OCI-LY7 (cell line): ENCODE measurements around the gene HLA-B. TPM values are rescaled to one million over a fixed set of nuclear protein-coding genes. Genes with fewer than 3 reads are reported as not detected.

ENCODE experiments used
- BruUV-seq: library from RNA; stranded (reverse); fragments of 400-500 nt; replicated peaks from 2 replicates; lab custom pipeline; 2021; lab: Mats Ljungman, UMichigan
- CTCF ChIA-PET: fragments of 300-600 bp; sonication (Branson Sonifier 250); formaldehyde crosslinking; loops from one replicate; lab custom pipeline; 2022; ENCODE audit warnings: antibody characterized with exemption; ENCODE audit not compliant: unreplicated experiment; lab: Charles Lee
- POLR2A ChIA-PET: fragments of 300-600 bp; sonication (Branson Sonifier 250); formaldehyde crosslinking; loops from one replicate; lab custom pipeline; 2022; ENCODE audit warnings: antibody characterized with exemption; lab: Charles Lee
- DNase-seq: peaks from one replicate; pipeline ENCODE4 v3.0.0-alpha.2; 2015; ENCODE audit warnings: low spot score
- H2AFZ ChIP-seq: fragments of 200-600 bp; sonication (generic), shearing (Covaris generic); 2 replicates; pipeline ENCODE4 v1.6.1; 2014; ENCODE audit warnings: mild to moderate bottlenecking, antibody characterized with exemption, low read length, moderate library complexity
- H3K27ac ChIP-seq: fragments of 200-600 bp; sonication (generic); 2 replicates; pipeline ENCODE4 v1.5.1; 2014; ENCODE audit warnings: mixed run types, low read depth, mild to moderate bottlenecking, moderate library complexity, low read length, inconsistent platforms; ENCODE audit not compliant: poor library complexity, severe bottlenecking
- H3K36me3 ChIP-seq: fragments of 200-600 bp; sonication (generic); 2 replicates; pipeline ENCODE4 v1.6.1; 2014; ENCODE audit warnings: mild to moderate bottlenecking, antibody characterized with exemption, low read length, moderate library complexity, mixed read lengths; ENCODE audit not compliant: insufficient read depth
- H3K4me1 ChIP-seq: fragments of 200-600 bp; sonication (generic); 2 replicates; pipeline ENCODE4 v1.5.1; 2014; ENCODE audit warnings: mild to moderate bottlenecking, low read length; ENCODE audit not compliant: insufficient read depth, poor library complexity, severe bottlenecking
- H3K4me2 ChIP-seq: fragments of 200-600 bp; sonication (generic); 2 replicates; pipeline ENCODE4 v1.6.1; 2014; ENCODE audit warnings: mild to moderate bottlenecking, low read length
- H3K4me3 ChIP-seq: fragments of 200-600 bp; sonication (generic); 2 replicates; pipeline ENCODE4 v1.5.1; 2014; ENCODE audit warnings: mild to moderate bottlenecking, low read depth, low read length; ENCODE audit not compliant: poor library complexity, severe bottlenecking
- H3K79me2 ChIP-seq: fragments of 200-600 bp; sonication (generic); 2 replicates; pipeline ENCODE4 v1.6.1; 2016; ENCODE audit warnings: low read depth, mild to moderate bottlenecking, low read length, moderate library complexity, mixed read lengths; ENCODE audit not compliant: insufficient read depth
- H3K9me2 ChIP-seq: fragments of 200-600 bp; sonication (generic); 2 replicates; pipeline ENCODE4 v1.6.1; 2016; ENCODE audit warnings: mild to moderate bottlenecking, low read length, mixed read lengths; ENCODE audit not compliant: insufficient read depth
- H3K9me3 ChIP-seq: fragments of 200-600 bp; sonication (generic); 2 replicates; pipeline ENCODE4 v1.6.1; 2014; ENCODE audit warnings: mild to moderate bottlenecking, mixed run types, low read length, mixed read lengths
- H4K20me1 ChIP-seq: fragments of 200-600 bp; sonication (generic); 2 replicates; pipeline ENCODE4 v1.6.1; 2014; ENCODE audit warnings: mild to moderate bottlenecking, antibody characterized with exemption, low read length, moderate library complexity, mixed read lengths; ENCODE audit not compliant: insufficient read depth
- CTCF ChIP-seq: fragments of 200-600 bp; sonication (generic); conservative IDR thresholded peaks from 2 replicates; pipeline ENCODE4 v1.5.1; 2014; ENCODE audit warnings: mild to moderate bottlenecking, antibody characterized with exemption, low read length, moderate library complexity, mixed read lengths
- EZH2phosphoT487 ChIP-seq: fragments of 200-600 bp; sonication (generic); IDR thresholded peaks from 2 replicates; pipeline ENCODE4 v1.6.1; 2018; ENCODE audit warnings: low read depth, borderline replicate concordance, mild to moderate bottlenecking, mixed run types, antibody characterized with exemption, low read length, moderate library complexity, mixed read lengths
- intact Hi-C: fragments of 100-400 bp; cut with micrococcal nuclease; formaldehyde crosslinking; loops from one replicate; pipeline ENCODE4 v1.10.0; 2022; ENCODE audit not compliant: unreplicated experiment
- total RNA-seq, 2 experiments: library from RNA; depleted of rRNA in 1 of 2; stranded (reverse); fragments of >200 nt in 1 of 2; shearing (Covaris generic) in 1 of 2; gene quantifications; 2 replicates each; pipeline ENCODE4 v1.2.3, GENCODE V29; 2014 to 2022

Gene HLA-B
- total RNA-seq, 2 experiments from 2014 or later = 238 to 258 TPM

GRCh38 chr6:31356216-31356945 is 598 bp downstream of the HLA-B start:
- peak; percentile 41 for DNase-seq
- TF ChIP-seq CTCF = no peak
- no peak for TF ChIP-seq EZH2phosphoT487
- Histone ChIP-seq H3K4me2 (peak overlapping the region; percentile 82), H3K36me3 (peaks cover 39% of the 10 kb centered on the region), H3K79me2 (peaks cover 17% of the 10 kb centered on the region), H3K9me2 (no peaks in the 10 kb centered on the region), H3K4me3 (peak overlapping the region; percentile 95), H3K9me3 (no peaks in the 10 kb centered on the region), H2AFZ (no peak overlapping the region), H3K27ac (peak overlapping the region; percentile 51), H4K20me1 (no peaks in the 10 kb centered on the region; the same call in 1 of the 2 replicates), H3K4me1 (peaks cover 60% of the 10 kb centered on the region)
- no TSS peak for BruUV-seq
- intact Hi-C loops = loop anchor here (2.0 kb wide), 1 partner anchor 84 kb away; the partner anchor contains the start of gene HLA-C
- CTCF ChIA-PET = no interaction called here
- POLR2A ChIA-PET = no interaction called here

GRCh38 chr6:31355583-31355948 is 1.4 kb downstream of the HLA-B start:
- peak overlapping the region; percentile 95 for H3K4me3 ChIP-seq
- peak overlapping the region; percentile 82 for H3K4me2 ChIP-seq
- H3K79me2 ChIP-seq = peaks cover 17% of the 10 kb centered on the region
- no peak for DNase-seq
- no peaks in the 10 kb centered on the region for H3K9me2 ChIP-seq
- peaks cover 68% of the 10 kb centered on the region for H3K4me1 ChIP-seq
- H3K36me3 ChIP-seq = peaks cover 39% of the 10 kb centered on the region
- H4K20me1 ChIP-seq = no peaks in the 10 kb centered on the region; the same call in 1 of the 2 replicates
- BruUV-seq = no TSS peak
- no peaks in the 10 kb centered on the region for H3K9me3 ChIP-seq
- H3K27ac ChIP-seq = peak overlapping the region; percentile 3
- H2AFZ ChIP-seq = no peak overlapping the region
- intact Hi-C loops = no loop called here
- ChIA-PET CTCF (interaction anchor here (0.6 kb wide), 1 partner anchor 691 kb away, joined by 5 read pairs; no protein-coding TSS in a partner anchor), POLR2A (no interaction called here)
- no peak for TF ChIP-seq CTCF
- TF ChIP-seq EZH2phosphoT487 = no peak
